Measurements from ENCODE around the gene PPP6R2. TPM values are rescaled to one million over a fixed set of nuclear protein-coding genes. Genes with fewer than 3 reads are reported as not detected.
A peak's percentile ranks its signal among the peaks of the same experiment; 100 is the strongest.

The PPP6R2 gene
- polyA plus RNA-seq, 3 donors from 2014 or later, result 13.5 to 43.5 (median 19.6) TPM

DNA sequence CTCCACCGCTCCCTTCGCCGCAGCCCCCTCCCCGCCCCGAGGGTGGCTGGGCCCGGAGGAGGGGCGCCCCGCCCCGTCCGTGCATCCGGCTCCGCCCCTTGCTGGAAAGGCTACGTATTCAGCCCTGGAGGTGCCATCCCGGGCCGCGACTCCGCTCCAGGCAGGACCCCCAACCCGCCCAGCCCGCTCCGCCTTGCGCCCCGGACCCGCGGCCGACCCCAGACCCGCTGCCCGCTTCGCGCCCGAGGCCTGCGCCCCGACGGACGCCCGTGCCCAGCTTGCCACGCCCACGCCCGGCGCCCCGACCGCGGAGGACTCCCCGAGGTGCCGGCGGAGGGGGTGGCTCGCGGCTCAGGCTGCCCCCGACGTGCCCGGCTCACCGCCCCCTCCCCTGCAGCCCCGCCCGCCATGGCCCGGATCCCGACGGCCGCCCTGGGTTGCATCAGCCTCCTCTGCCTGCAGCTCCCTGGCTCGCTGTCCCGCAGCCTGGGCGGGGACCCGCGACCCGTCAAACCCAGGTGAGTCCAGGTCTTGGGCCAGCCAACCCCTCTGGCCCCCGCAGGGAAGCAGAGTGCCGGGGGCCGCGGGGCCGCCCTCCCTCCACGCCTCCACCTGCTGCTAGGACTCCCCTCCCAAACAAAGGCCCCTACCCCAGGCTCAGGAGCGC, 138.4 kb downstream of the PPP6R2 start, which contains the start of gene ADM2:
Gene ADM2 (plus strand): TSS at position 104 of the 667 bp plus-strand sequence. CDS start 305 bp downstream, at position 409.
- peak within 1 kb of the TSS; percentile 68 to 75 (median 69) for H3K4me3 Mint-ChIP-seq
- H3K36me3 Mint-ChIP-seq, result no peaks in the 10 kb centered on the region
- peak within 1 kb of the TSS in 2 of 6 donors; percentile 18 to 58 for H3K27ac Mint-ChIP-seq
- peaks cover 0 to 7% (median 6%) of the 10 kb centered on the region in 3 donors for H3K27me3 Mint-ChIP-seq (ENCODE audit: low read depth in 3 of 3)
- H3K4me1 Mint-ChIP-seq, result peaks cover 4 to 8% of the 10 kb centered on the region in 2 donors
- no peaks in the 10 kb centered on the region for H3K9me3 Mint-ChIP-seq
- peak; percentile 67 to 69 (median 67) for DNase-seq

- no peak for DNase-seq
- no peaks in the 10 kb centered on the region for H3K36me3 Mint-ChIP-seq
- peaks cover 4 to 8% of the 10 kb centered on the region in 2 donors for H3K4me1 Mint-ChIP-seq
- H3K4me3 Mint-ChIP-seq, result peak overlapping the region in 4 of 5 donors; percentile 53 to 70 (median 64)
- H3K27me3 Mint-ChIP-seq (ENCODE audit: low read depth in 3 of 3), result peaks cover 0 to 8% (median 7%) of the 10 kb centered on the region in 3 donors
- H3K27ac Mint-ChIP-seq, result no peak overlapping the region
- H3K9me3 Mint-ChIP-seq, result no peaks in the 10 kb centered on the region
These were observed 139.3 kb downstream of the PPP6R2 start for GRCh38 chr22:50482107-50483074.

DNA sequence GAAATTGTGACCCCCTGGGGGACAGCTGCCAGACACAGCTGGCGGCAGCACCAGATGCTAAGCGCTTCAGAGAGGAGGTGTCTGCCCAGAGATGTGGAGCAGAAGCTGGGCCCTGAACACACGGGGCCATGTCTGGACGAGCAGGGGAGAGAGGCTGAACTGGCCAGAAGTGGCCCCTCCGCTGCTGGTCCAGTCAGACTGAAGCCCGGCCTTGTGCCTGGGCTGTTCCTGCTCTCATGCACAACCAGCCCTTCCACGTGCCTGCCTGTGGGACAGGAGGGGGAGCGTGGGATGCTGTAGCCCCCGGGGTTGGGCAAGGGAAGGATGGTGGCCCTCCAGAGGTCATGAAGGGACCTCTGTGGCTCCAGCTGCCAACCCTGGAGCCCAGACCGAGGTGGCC, 140.0 kb downstream of the PPP6R2 start:
- H3K36me3 Mint-ChIP-seq, result no peaks in the 10 kb centered on the region
- DNase-seq, result no peak
- H3K4me3 Mint-ChIP-seq, result peak overlapping the region in 2 of 5 donors; percentile 9 to 17
- peaks cover 0 to 8% (median 7%) of the 10 kb centered on the region in 3 donors for H3K27me3 Mint-ChIP-seq (ENCODE audit: low read depth in 3 of 3)
- H3K9me3 Mint-ChIP-seq, result no peaks in the 10 kb centered on the region
- no peak overlapping the region for H3K27ac Mint-ChIP-seq
- H3K4me1 Mint-ChIP-seq, result peaks cover 4 to 8% of the 10 kb centered on the region in 2 donors

DNA sequence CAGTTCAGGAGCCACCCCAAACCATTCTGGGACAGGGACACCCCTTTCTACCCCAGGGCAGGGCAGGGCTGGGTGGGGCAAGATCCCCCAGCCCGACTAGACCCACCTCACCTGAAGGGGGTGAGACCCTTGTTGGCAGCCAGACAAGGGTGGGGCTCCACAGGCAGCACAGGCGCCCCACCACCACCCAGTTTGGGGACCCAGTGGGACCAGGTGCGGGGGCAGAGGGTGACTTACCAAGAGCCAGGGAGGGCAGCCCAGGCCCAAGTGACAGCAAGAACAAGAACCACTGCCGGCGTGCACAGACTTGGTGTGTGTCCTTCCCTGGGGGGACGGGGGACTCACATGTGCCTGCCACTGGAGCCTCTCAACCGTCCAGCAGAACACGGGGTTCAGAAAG, 140.4 kb downstream of the PPP6R2 start:
- Mint-ChIP-seq H3K4me3 (no peak overlapping the region), H3K27ac (no peak overlapping the region), H3K9me3 (no peaks in the 10 kb centered on the region), H3K36me3 (no peaks in the 10 kb centered on the region), H3K4me1 (peaks cover 4 to 8% of the 10 kb centered on the region in 2 donors), H3K27me3 (ENCODE audit: low read depth in 3 of 3) (peaks cover 0 to 8% (median 7%) of the 10 kb centered on the region in 3 donors)
- DNase-seq, result no peak

DNA sequence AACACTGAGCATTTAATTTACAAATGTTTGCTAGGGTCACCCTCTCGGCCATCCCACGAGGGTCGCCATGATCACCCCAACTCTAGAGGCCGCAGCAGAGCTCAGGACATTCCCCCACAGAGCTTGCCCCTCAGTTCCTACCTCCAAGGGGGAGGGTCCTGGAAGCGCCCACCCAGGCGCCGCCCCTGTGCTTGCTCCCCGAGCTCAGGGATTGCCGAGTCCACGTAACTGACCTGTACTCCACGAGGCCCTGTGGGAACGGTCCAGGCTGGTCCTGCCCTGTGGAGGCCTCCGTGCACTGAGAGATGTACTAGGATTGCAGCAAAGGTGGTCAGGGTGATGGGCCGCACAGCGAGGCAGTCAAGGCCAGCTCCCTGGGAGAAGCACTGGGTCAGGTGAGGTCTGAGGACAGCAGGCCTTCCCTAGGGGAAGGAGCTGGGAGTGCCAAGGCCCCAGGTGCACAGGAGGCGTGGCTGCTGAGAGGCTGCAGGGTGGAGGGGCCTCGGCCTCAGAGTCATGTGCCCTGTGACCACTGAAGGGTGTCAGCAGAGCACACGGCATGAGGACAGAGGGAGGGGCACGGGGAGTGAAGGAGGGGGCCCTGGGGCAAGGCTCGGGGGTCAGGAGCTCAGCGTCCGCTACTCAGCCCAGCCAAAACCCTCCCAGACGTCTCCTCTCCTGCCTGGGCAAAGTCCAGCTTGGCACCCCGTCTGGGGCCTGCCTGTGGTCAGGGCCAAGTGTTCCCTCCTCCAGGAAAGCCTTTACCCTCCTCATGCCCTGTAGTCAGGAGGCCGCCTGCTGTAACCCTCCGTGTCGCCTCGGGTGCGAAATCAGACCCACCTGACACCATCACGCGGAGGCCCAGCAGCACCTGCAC, 141.1 kb downstream of the PPP6R2 start:
- no peaks in the 10 kb centered on the region for H3K36me3 Mint-ChIP-seq
- DNase-seq, result no peak
- H3K9me3 Mint-ChIP-seq, result no peaks in the 10 kb centered on the region
- peaks cover 0 to 8% (median 8%) of the 10 kb centered on the region in 3 donors for H3K27me3 Mint-ChIP-seq (ENCODE audit: low read depth in 3 of 3)
- H3K4me3 Mint-ChIP-seq, result no peak overlapping the region
- H3K27ac Mint-ChIP-seq, result no peak overlapping the region
- peaks cover 4 to 8% of the 10 kb centered on the region in 2 donors for H3K4me1 Mint-ChIP-seq

DNA sequence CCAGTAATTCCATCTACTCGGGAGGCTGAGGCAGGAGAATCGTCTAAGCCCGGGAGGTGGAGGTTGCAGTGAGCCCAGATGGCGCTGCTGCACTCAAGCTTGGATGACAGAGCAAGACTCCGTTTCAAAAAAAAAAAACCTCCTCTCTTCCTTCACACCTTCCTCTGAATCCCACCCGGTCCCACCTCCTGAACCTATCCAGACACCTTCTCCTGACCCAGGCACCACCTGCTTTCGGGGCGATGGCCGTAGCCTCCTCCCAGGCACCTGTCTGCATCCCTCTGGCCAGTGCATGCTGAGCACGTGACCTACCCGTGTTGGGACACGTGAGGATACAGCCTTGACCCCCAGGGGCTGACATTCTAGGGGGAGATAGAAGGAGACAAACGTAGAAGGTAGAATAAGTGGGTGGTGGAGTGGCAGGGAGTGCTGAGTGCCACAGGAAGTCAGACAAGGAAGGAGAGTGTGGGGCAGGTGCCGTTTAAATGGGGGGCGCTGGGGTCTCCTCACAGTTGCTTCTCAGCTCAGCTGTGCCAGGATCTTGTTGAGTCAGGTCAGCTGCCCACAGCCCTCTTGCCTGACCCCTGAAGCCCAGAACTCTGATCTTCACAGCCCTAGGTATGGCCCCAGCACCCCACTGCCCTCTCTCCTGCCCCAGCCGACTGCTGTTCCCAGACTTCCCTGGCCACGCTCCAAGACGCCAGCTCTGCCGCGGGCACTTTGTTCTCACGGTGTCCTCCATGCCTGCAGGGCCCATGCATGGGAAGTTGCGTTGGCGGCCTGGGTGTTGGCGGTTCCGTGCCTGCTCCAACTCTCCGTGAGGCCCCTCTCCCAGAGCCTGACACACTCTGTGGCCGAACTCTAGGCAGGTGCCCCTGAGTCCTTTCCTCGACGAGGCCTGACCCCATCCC, 142.3 kb downstream of the PPP6R2 start:
- no peak for DNase-seq
- Mint-ChIP-seq H3K4me3 (no peak overlapping the region), H3K36me3 (no peaks in the 10 kb centered on the region), H3K27ac (peak overlapping the region in 1 of 6 donors; percentile 36), H3K9me3 (no peaks in the 10 kb centered on the region), H3K27me3 (ENCODE audit: low read depth in 3 of 3) (peaks cover 0 to 8% (median 2%) of the 10 kb centered on the region in 3 donors), H3K4me1 (no peaks in the 10 kb centered on the region)

GRCh38 chr22:50486561-50487289, 143.6 kb downstream of the PPP6R2 start, which contains the start of gene MIOX:
MIOX (plus strand) TSS chr22:50486859; CDS start chr22:50486898, 39 bp downstream.
- DNase-seq, result no peak
- no peaks in the 10 kb centered on the region for H3K36me3 Mint-ChIP-seq
- no peaks in the 10 kb centered on the region for H3K4me1 Mint-ChIP-seq
- no peak within 1 kb of the TSS for H3K27ac Mint-ChIP-seq
- no peaks in the 10 kb centered on the region for H3K9me3 Mint-ChIP-seq
- H3K4me3 Mint-ChIP-seq, result no peak within 1 kb of the TSS
- H3K27me3 Mint-ChIP-seq (ENCODE audit: low read depth in 3 of 3), result peaks cover 0 to 8% (median 5%) of the 10 kb centered on the region in 3 donors

GRCh38 chr22:50487290-50488005, 144.3 kb downstream of the PPP6R2 start:
- Mint-ChIP-seq H3K4me1 (no peaks in the 10 kb centered on the region), H3K9me3 (no peaks in the 10 kb centered on the region), H3K27me3 (ENCODE audit: low read depth in 3 of 3) (peaks cover 0 to 7% (median 6%) of the 10 kb centered on the region in 3 donors), H3K27ac (no peak overlapping the region), H3K36me3 (no peaks in the 10 kb centered on the region), H3K4me3 (no peak overlapping the region)
- DNase-seq, result no peak

- DNase-seq, result no peak
- Mint-ChIP-seq H3K9me3 (no peaks in the 10 kb centered on the region), H3K27me3 (ENCODE audit: low read depth in 3 of 3) (peaks cover 0 to 6% (median 5%) of the 10 kb centered on the region in 3 donors), H3K36me3 (no peaks in the 10 kb centered on the region), H3K4me1 (no peaks in the 10 kb centered on the region), H3K4me3 (no peak overlapping the region), H3K27ac (no peak overlapping the region)
These were observed 145.0 kb downstream of the PPP6R2 start for GRCh38 chr22:50488006-50488677.

- Mint-ChIP-seq H3K36me3 (no peaks in the 10 kb centered on the region), H3K9me3 (no peaks in the 10 kb centered on the region), H3K27me3 (ENCODE audit: low read depth in 3 of 3) (peaks cover 2 to 6% (median 4%) of the 10 kb centered on the region in 3 donors), H3K4me1 (no peaks in the 10 kb centered on the region), H3K4me3 (no peak overlapping the region), H3K27ac (no peak overlapping the region)
- DNase-seq, result no peak
These were observed 145.8 kb downstream of the PPP6R2 start for GRCh38 chr22:50488886-50489285.

Data from immature natural killer cell (primary cell).